ENCODE results near the gene LRRC53.

LRRC53 gene

GRCh38 chr1:74480068-74480467 lies 32.3 kb downstream of the LRRC53 start:
- Histone ChIP-seq H2AFZ (ENCODE audit: low read length) (no peak overlapping the region), H3K9me3 (ENCODE audit: low read length) (no peaks in the 10 kb centered on the region), H3K4me2 (ENCODE audit: low read length) (no peak overlapping the region), H3K27me3 (ENCODE audit: insufficient read depth, low read length) (no peaks in the 10 kb centered on the region), H3K4me3 (ENCODE audit: low read depth, low read length, poor library complexity, severe bottlenecking) (no peak overlapping the region), H4K20me1 (ENCODE audit: insufficient read depth, low read length) (no peaks in the 10 kb centered on the region), H3K4me1 (ENCODE audit: insufficient read depth, low read length, severe bottlenecking) (no peaks in the 10 kb centered on the region), H3K9me2 (ENCODE audit: low read depth, low read length) (no peaks in the 10 kb centered on the region), H3K27ac (ENCODE audit: low read depth, low read length, poor library complexity, severe bottlenecking) (no peak overlapping the region), H3K9ac (ENCODE audit: low read length) (no peak overlapping the region), H3K36me3 (ENCODE audit: insufficient read depth, low read length) (no peaks in the 10 kb centered on the region), H3K79me2 (ENCODE audit: insufficient read depth, low read length) (no peaks in the 10 kb centered on the region), H3F3A (ENCODE audit: insufficient read depth, low read length) (no peaks in the 10 kb centered on the region)
- TF ChIP-seq CTCF (IDR thresholded peaks at IDR 0.05; ENCODE audit: low read length), result no peak

- no peaks in the 10 kb centered on the region for H3K4me1 ChIP-seq (ENCODE audit: insufficient read depth, low read length, severe bottlenecking)
- H3K4me3 ChIP-seq (ENCODE audit: low read depth, low read length, poor library complexity, severe bottlenecking), result no peak overlapping the region
- no peaks in the 10 kb centered on the region for H3K79me2 ChIP-seq (ENCODE audit: insufficient read depth, low read length)
- H3K27ac ChIP-seq (ENCODE audit: low read depth, low read length, poor library complexity, severe bottlenecking), result no peak overlapping the region
- TF ChIP-seq CTCF (IDR thresholded peaks at IDR 0.05; ENCODE audit: low read length), result no peak
- no peak for TF ChIP-seq EZH2 (IDR thresholded peaks at IDR 0.05; ENCODE audit: borderline replicate concordance, low read length)
- H3F3A ChIP-seq (ENCODE audit: insufficient read depth, low read length), result no peaks in the 10 kb centered on the region
- H3K9me2 ChIP-seq (ENCODE audit: low read depth, low read length), result no peaks in the 10 kb centered on the region
- H3K4me2 ChIP-seq (ENCODE audit: low read length), result no peak overlapping the region
- no peaks in the 10 kb centered on the region for H3K9me3 ChIP-seq (ENCODE audit: low read length)
- no peak overlapping the region for H3K9ac ChIP-seq (ENCODE audit: low read length)
- H2AFZ ChIP-seq (ENCODE audit: low read length), result no peak overlapping the region
- no peaks in the 10 kb centered on the region for H4K20me1 ChIP-seq (ENCODE audit: insufficient read depth, low read length)
- H3K36me3 ChIP-seq (ENCODE audit: insufficient read depth, low read length), result no peaks in the 10 kb centered on the region
- H3K27me3 ChIP-seq (ENCODE audit: insufficient read depth, low read length), result no peaks in the 10 kb centered on the region
Measured at GRCh38 chr1:74478979-74479378, 33.4 kb downstream of the LRRC53 start.

- H3K36me3 ChIP-seq (ENCODE audit: insufficient read depth, low read length), result no peaks in the 10 kb centered on the region
- H3F3A ChIP-seq (ENCODE audit: insufficient read depth, low read length), result no peaks in the 10 kb centered on the region
- no peaks in the 10 kb centered on the region for H3K27me3 ChIP-seq (ENCODE audit: insufficient read depth, low read length)
- TF ChIP-seq CTCF (IDR thresholded peaks at IDR 0.05; ENCODE audit: low read length) (no peak), EZH2 (IDR thresholded peaks at IDR 0.05; ENCODE audit: borderline replicate concordance, low read length) (no peak)
- no peak overlapping the region for H3K9ac ChIP-seq (ENCODE audit: low read length)
- H3K27ac ChIP-seq (ENCODE audit: low read depth, low read length, poor library complexity, severe bottlenecking), result no peak overlapping the region
- no peak overlapping the region for H3K4me3 ChIP-seq (ENCODE audit: low read depth, low read length, poor library complexity, severe bottlenecking)
- H3K9me3 ChIP-seq (ENCODE audit: low read length), result no peaks in the 10 kb centered on the region
- H4K20me1 ChIP-seq (ENCODE audit: insufficient read depth, low read length), result no peaks in the 10 kb centered on the region
- no peak overlapping the region for H3K4me2 ChIP-seq (ENCODE audit: low read length)
- no peaks in the 10 kb centered on the region for H3K79me2 ChIP-seq (ENCODE audit: insufficient read depth, low read length)
- H3K9me2 ChIP-seq (ENCODE audit: low read depth, low read length), result no peaks in the 10 kb centered on the region
- no peak overlapping the region for H2AFZ ChIP-seq (ENCODE audit: low read length)
- H3K4me1 ChIP-seq (ENCODE audit: insufficient read depth, low read length, severe bottlenecking), result no peaks in the 10 kb centered on the region
Measured at GRCh38 chr1:74474585-74474984, 37.8 kb downstream of the LRRC53 start.
